GM12892 (cell line): ENCODE results near the gene SLC25A41.

Experiments
- DNase-seq: peaks from one replicate; pipeline ENCODE4 v3.0.0; 2011; ENCODE audit not compliant: insufficient read length
- FAIRE-seq: peaks from 2 replicates; lab custom pipeline; 2011; peaks lifted over from hg19 to GRCh38; lab: Jason Lieb, UNC
- POLR2A ChIP-seq: IDR thresholded peaks from 2 replicates; pipeline ENCODE4 v1.6.1; 2011; ENCODE audit warnings: low read depth, low read length, control low read depth
- POLR2AphosphoS5 ChIP-seq: IDR thresholded peaks from 2 replicates; pipeline ENCODE4 v1.6.1; 2011; ENCODE audit warnings: low read depth, low read length, control low read depth
- TAF1 ChIP-seq: IDR thresholded peaks from 2 replicates; pipeline ENCODE4 v1.6.1; 2011; ENCODE audit warnings: low read depth, mild to moderate bottlenecking, control low read depth, low read length, borderline replicate concordance

SLC25A41 gene

DNA sequence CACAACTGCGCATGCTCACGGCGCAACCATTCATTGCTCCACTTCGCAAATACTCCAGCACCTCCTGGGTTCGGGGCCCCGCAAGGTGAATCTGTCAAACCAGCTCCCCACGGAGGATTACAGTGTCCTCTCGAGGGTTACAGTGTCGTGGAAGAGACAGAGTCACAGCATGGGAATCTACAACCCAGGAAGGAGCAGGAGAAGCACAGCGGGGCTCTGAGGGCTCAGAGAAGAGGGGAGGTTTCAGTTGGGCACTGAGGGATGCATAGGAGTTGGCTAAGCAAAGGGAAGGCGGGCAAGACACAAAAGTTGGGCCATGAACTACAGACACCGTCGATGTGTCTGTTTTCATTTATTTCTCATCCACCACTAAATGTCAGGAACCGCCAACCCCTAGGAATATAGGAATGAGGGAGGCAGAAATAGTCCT is 39.6 kb downstream of the SLC25A41 start:
- no peak for FAIRE-seq
- TF ChIP-seq TAF1 (peak; percentile 37; the same call in 1 of the 2 replicates), POLR2A (no peak)
- DNase-seq: no peak

DNA sequence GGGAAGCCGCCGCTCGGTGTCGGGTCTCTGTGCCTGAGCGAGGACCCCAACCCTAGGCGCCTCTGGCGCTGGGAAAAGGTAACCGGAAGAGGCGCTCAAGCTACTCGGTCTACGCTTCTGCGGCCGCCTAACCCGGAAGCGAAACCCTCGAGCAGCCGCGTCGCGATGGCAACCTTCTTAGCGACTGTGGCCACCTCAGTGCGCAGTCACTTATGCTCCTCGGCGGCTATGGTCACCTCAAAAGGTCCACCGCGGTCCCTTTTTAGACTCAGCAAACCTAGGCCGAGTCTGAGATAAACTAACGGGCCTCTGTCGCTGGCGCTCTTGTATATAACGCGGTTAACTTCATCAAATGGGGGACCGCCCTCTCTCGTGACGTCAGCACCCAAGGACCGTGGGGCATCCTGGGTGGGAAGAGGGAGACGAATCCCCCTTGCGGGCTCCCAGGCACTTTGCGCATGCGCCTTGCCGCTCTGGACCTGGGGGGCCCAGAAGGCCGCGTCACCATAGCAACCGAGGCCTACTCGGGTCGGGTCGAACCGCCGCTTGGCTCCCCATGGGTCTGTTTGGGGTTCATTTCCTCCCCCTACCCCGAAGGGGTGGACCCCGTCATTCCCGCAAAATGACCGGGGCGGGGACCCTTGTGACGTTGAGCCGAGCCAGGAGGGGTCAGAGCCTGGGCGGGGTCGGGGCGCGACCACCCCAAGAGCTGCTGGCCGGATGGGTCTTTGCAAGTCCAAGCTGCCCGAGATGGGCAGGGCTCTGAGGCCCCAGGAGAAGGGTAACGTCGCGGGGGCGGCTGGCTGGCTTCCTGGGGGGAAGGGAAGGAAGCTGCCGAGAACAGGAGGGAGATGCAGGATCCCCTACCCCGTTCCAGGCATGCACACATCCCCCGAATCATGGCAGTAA is 40.2 kb downstream of the SLC25A41 start, which contains the start of gene GTF2F1:
GTF2F1 (minus strand) TSS at position 91 of the 909 bp plus-strand sequence. CDS start 169 bp downstream, outside the sequence.
- DNase-seq: peak; percentile 93
- FAIRE-seq: peak; percentile 99
- TF ChIP-seq POLR2A: peak; percentile 63; the same call in 1 of the 2 replicates
- peak; percentile 65 for TF ChIP-seq POLR2AphosphoS5
- TF ChIP-seq TAF1: peak; percentile 59; the same call in 1 of the 2 replicates

DNA sequence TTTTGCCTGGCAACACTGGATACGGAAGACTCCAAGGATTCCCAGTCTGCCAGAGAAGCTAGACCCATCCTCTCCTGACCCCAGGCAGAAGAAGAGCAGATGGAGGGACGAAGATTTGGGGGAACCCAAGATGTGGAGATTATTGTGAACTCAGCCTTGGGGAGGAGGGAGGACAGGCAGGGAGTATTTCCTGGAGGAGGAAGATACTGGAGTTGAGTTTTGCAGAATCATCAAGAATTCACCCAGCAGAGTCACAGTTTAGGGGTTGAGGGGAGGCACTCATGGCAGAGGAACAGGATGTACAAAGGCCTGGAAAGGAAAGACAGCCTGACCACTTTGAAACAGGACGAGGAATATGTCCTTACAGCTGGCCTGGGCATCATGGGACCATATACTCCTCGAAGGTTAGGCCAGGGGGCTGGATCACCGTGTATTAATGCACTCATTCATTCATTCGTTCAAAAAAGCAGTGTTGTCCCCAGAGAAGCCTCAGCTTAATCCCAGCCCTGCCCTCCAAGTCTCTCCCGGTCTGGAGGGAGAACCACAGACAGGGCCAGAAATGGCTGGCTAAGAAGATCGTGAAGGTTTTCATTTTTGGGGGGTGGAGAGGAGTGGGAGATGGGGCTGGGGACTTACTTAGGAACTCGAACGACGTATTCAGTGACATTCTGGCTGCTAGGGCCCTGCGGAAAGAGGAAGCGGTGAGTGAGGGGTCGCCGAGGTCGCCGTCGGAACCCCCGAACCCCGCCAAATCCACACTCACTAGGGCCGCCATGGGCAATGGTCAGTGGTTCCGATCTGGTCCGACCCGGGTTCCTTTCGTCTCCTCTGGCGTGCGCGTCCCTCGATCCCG is 41.1 kb downstream of the SLC25A41 start:
- FAIRE-seq (peak; percentile 75), DNase-seq (no peak)
- TF ChIP-seq TAF1 (no peak), POLR2A (no peak), POLR2AphosphoS5 (no peak; the same call in 1 of the 2 replicates)

DNA sequence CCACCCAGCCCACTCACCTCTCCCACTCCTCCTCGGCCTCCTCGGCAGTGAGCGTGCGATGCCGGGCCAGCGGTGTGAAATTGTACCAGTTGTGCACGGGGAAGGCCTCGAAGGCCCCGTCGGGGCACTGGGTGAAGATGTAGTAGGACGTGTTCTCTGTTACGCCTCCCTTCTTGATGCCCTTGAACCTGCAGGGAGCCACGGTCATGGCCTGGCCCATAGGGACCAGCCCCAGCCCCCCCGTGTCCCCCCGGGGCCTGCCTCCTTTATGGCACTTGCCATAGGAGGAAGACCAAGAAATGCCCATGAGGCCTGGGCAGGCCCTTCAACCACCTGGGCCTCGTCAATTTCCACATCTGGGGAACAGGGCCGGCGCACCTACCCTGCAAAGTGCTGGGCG is 46.2 kb downstream of the SLC25A41 start:
- FAIRE-seq (no peak), DNase-seq (no peak)
- TF ChIP-seq POLR2A: no peak
- TF ChIP-seq TAF1: no peak
- TF ChIP-seq POLR2AphosphoS5: no peak

DNA sequence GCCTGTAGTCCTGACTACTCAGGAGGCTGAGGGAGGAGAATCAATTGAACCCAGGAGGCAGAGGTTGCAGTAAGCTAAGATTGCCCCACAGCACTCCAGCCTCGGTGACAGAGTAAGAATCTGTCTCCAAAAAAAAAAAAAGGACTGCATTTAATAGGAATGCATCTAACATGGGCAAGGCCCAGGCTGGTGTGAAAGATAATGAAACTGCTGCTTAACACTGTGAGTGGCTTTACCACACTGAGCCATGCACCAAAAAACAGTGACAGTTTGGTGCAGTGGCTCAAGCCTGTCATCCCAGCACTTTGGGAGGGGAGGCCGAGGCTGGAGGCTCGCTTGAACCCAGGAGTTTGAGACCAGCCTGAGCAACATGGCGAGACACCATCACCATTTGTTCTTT is 49.2 kb downstream of the SLC25A41 start:
- DNase-seq: no peak
- TF ChIP-seq POLR2A (no peak), POLR2AphosphoS5 (no peak), TAF1 (no peak)
- FAIRE-seq: no peak

DNA sequence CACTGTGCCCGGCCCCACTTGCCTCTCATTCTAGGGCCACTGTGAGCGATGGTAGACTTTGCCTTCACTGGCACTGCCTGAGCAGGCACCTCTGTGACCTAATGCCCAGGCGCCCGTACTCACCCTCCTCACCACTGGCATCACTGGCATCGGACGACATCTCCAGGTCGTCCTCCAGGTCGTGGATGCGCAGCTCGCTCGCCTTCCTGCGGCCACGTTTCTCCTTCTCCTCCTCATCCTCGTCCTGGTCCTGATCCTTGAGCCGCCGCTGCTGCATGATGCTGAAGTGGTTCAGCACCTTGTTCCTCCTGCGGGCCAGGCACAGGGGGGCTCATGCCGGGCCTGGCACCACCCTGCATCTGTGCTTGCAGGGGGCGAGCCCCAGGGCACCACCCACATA is 50.4 kb downstream of the SLC25A41 start:
- no peak for TF ChIP-seq POLR2A
- no peak for TF ChIP-seq POLR2AphosphoS5
- TF ChIP-seq TAF1: no peak
- DNase-seq (no peak), FAIRE-seq (no peak)

DNA sequence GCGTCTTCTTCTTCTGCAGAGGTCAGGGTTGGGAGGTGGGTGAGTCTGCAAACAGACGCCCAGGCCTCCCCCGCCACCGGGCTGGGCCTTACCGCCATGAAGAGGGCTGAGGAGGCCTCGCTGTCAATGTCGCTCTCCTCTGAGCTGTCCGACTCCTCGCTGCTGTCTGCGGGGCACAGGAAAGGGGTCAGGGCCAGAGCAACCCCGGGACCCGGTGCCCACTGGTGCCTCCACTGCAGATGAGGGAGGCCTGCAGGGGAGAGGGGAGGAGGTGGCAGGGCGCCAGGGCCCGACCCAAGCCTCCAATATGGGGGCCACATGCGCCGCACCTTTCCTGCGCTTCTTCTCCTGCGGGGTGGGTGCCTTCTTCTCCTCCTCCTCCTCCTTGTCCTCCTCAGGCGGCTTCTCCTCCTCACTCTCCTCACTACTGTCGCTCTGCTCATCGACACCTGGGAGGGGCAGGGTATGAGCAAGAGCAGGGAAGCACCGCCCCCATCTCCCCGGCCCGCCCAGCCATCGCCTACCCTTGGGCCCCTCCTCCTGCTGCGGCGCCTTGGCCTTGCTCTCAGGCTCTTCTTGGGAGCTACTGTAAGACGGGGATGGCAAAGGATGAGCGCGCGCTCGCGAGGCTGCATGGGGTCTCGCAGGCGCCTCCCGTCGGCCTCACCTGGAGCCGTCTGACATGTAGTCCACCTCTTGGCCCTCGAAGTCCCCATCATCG is 52.4 kb downstream of the SLC25A41 start:
- no peak for FAIRE-seq
- TF ChIP-seq POLR2AphosphoS5 (no peak), TAF1 (no peak), POLR2A (no peak)

DNA sequence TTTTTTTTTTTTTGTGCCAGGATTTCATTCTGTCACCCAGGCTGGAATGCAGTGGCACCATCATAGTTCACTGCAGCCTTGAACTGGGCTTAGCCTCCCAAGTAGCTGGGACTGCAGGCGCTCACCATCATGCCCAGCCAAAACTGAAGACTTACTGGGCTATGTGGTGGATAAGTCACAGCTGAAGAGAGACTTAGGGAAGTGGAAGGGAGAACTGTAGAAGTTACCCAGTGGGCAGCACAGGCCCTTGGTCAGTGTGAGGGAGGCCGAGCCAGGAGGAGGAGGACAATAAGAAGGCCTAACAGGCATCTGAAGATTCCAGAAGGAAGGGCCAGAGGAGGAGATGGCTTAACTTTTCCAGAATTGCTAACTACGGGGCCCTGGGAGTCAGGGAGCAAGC is 53.8 kb downstream of the SLC25A41 start:
- DNase-seq (no peak), FAIRE-seq (no peak)
- TF ChIP-seq POLR2AphosphoS5 (no peak), POLR2A (no peak), TAF1 (no peak)

More for the DNA sequence above, 52.4 kb downstream of the SLC25A41 start:
- no peak for DNase-seq

DNA sequence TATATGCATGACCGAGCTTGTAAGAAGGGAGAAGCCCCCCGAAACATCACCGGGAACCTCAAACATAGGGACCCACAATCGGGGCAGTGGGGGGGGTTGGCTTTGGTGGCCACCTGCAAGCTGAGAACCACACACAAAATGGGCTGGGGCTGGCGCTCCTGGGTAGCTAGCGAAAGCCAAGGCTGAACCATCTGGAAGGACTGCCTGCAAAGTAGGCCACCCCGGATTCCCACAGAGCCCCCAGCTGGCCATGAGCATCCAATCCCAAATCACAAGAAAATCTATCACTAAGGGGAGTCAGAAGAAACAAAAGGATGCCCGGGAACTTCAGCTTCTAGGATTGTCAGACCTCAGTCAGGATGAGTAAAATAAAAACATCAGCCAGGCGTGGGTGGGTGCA is 55.1 kb downstream of the SLC25A41 start:
- DNase-seq (no peak), FAIRE-seq (no peak)
- TF ChIP-seq POLR2AphosphoS5 (peak; percentile 40; the same call in 1 of the 2 replicates), POLR2A (no peak), TAF1 (no peak)

DNA sequence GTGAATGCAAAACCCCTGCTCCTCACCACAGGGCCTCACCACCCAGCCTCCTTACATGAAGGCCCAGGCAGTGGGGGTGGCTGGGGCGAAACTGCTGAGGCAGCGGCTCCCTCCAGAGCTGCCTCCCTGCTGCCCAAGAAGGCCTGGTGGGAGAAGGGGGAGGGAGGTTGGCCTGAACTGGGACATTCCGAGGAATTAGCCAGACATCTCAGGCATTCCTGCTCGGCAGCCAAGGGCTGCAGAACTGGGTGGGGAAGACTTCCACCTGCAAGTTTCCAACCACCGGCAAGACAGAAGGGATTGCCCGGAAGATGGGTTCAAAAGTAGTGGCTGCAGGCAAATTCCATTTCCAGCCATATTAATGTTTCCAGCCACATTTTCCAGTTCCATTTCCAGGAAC is 55.5 kb downstream of the SLC25A41 start:
- FAIRE-seq (no peak), DNase-seq (no peak)
- TF ChIP-seq TAF1: no peak
- TF ChIP-seq POLR2A: no peak
- no peak for TF ChIP-seq POLR2AphosphoS5
